Esophagus squamous epithelium (tissue), 5 donors: ENCODE measurements around the gene SBF1. TPM values are rescaled to one million over a fixed set of nuclear protein-coding genes. Genes with fewer than 3 reads are reported as not detected.
"Not testable (repeated sequence)": the region's sequence is repeated elsewhere in the genome, so short reads cannot be mapped to it uniquely, and the experiment has no call there.

Experiments used
- DNase-seq: peaks from one replicate; lab custom pipeline; 2025; lab: John Stamatoyannopoulos, UW
- H3K27ac ChIP-seq, 4 donors: fragments of 200-600 bp; sonication (generic); one replicate each; pipeline ENCODE4 v1.5.1; 2016 to 2019; ENCODE audit warnings: mild to moderate bottlenecking in 1 of 4
- H3K27me3 ChIP-seq, 4 donors: fragments of 200-600 bp; sonication (generic); 1 replicate in 3 of 4; 2 replicates in 1 of 4; pipeline versions ENCODE4 v1.5.1 to v1.6.0; 2017 to 2021; ENCODE audit warnings: antibody characterized with exemption in 1 of 4
- H3K36me3 ChIP-seq, 3 donors: fragments of 200-600 bp; sonication (generic); one replicate each; pipeline ENCODE4 v1.5.1; 2016 to 2019
- H3K4me1 ChIP-seq, 3 donors: fragments of 200-600 bp; sonication (generic); one replicate each; pipeline ENCODE4 v1.5.1; 2017 to 2019
- H3K4me3 ChIP-seq, 4 donors: fragments of 200-600 bp; sonication (generic); 1 replicate in 3 of 4; 2 replicates in 1 of 4; pipeline ENCODE4 v1.5.1; 2016 to 2019; ENCODE audit warnings: mild to moderate bottlenecking in 2 of 4, moderate library complexity in 1 of 4
- H3K9me3 ChIP-seq, 3 donors: fragments of 200-600 bp; sonication (generic); one replicate each; pipeline ENCODE4 v1.5.1; 2016 to 2019
- CTCF ChIP-seq, 6 experiments: fragments of 450-650 bp in 4 of 6; fragments of 200-600 bp in 2 of 6; sonication (generic) in 2 of 6; IDR thresholded peaks; one replicate each; pipeline ENCODE4 v1.5.1; 2016 to 2019; ENCODE audit warnings: antibody characterized with exemption in 6 of 6, mild to moderate bottlenecking in 4 of 6, moderate library complexity in 4 of 6
- POLR2A ChIP-seq, 4 donors: fragments of 450-650 bp; IDR thresholded peaks; one replicate each; pipeline ENCODE4 v1.6.1; 2017; ENCODE audit warnings: antibody characterized with exemption in 4 of 4, mild to moderate bottlenecking in 4 of 4, moderate library complexity in 3 of 4
- WGBS, 2 donors: methylation state at CpG; one replicate each; pipeline ENCODE4 v1.1.5; 2018; 5-methylcytosine and 5-hydroxymethylcytosine counted together
- intact Hi-C: fragments of 100-400 bp; cut with DNase I; formaldehyde crosslinking; loops from one replicate; pipeline ENCODE4 v1.15.0; 2022
- total RNA-seq, 4 donors: library from RNA; depleted of rRNA; stranded (reverse); fragments of >200 nt; gene quantifications; one replicate each; pipeline ENCODE4 v1.1.0, GENCODE V29; 2016
- donor health status: DM: yes; HTN: yes; CAD: no.

SBF1 gene
- total RNA-seq, 4 donors from 2014 or later, result 38.3 to 92.0 (median 63.4) TPM

DNA sequence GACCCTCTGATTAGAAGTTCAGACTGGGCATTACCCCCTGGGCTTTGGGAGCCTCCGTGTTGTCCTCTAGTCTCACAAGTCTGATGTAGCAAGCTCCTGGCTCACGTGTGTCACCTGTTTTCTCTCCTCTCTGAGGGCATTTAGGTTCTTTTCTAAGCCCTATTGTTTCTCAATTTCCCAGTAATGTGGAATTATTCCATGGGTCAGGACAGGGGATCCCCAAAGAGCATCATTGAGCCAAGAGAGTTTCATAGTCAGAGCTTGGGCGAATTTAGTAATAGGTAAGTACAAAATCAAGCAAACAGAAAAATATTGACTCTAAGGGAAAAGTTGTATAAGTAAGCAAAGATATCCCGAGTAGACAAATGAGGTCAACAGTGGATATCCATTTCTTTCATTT, 74.4 kb downstream of the SBF1 start:
- no peak for TF ChIP-seq CTCF (IDR thresholded peaks at IDR 0.05)
- no peak for TF ChIP-seq POLR2A (IDR thresholded peaks at IDR 0.05)
- peaks cover 0 to 84% (median 12%) of the 10 kb centered on the region in 3 donors for H3K36me3 ChIP-seq
- no peaks in the 10 kb centered on the region for H3K27me3 ChIP-seq
- peaks cover 8 to 29% (median 10%) of the 10 kb centered on the region in 3 donors for H3K4me1 ChIP-seq
- no peak overlapping the region for H3K4me3 ChIP-seq
- no peaks in the 10 kb centered on the region for H3K9me3 ChIP-seq
- no peak for DNase-seq
- H3K27ac ChIP-seq, result peak overlapping the region in 2 of 4 donors; percentile 50 to 69
- 71 to 84% methylated on average over 4 of the region's 4 CpGs for WGBS, 2 donors
- intact Hi-C loops, result no loop called here

- Histone ChIP-seq H3K27ac (peak overlapping the region in 3 of 4 donors; percentile 20 to 69 (median 50)), H3K27me3 (no peaks in the 10 kb centered on the region), H3K4me1 (peaks cover 8 to 29% (median 10%) of the 10 kb centered on the region in 3 donors), H3K9me3 (no peaks in the 10 kb centered on the region), H3K36me3 (peaks cover 0 to 90% (median 16%) of the 10 kb centered on the region in 3 donors), H3K4me3 (no peak overlapping the region)
- no peak for DNase-seq
- TF ChIP-seq CTCF (IDR thresholded peaks at IDR 0.05), result peak in 5 of 6 experiments; percentile 10 to 48 (median 30)
- TF ChIP-seq POLR2A (IDR thresholded peaks at IDR 0.05), result no peak
- intact Hi-C loops, result no loop called here
- whole genome bisulfite sequencing, 2 donors, result 66 to 77% methylated on average over 4 to 6 of the region's 8 CpGs
Measured at GRCh38 chr22:50399751-50400331, 75.0 kb downstream of the SBF1 start.

- Histone ChIP-seq H3K9me3 (no peaks in the 10 kb centered on the region), H3K4me1 (peaks cover 8 to 29% (median 10%) of the 10 kb centered on the region in 3 donors), H3K27me3 (no peaks in the 10 kb centered on the region), H3K4me3 (no peak overlapping the region), H3K36me3 (peaks cover 2 to 97% (median 16%) of the 10 kb centered on the region in 3 donors), H3K27ac (peak overlapping the region in 3 of 4 donors; percentile 20 to 69 (median 50))
- WGBS, 2 donors, result 72 to 74% methylated on average over 13 to 14 of the region's 15 CpGs
- TF ChIP-seq POLR2A (IDR thresholded peaks at IDR 0.05), result no peak
- no peak for DNase-seq
- intact Hi-C loops, result no loop called here
Measured at GRCh38 chr22:50398831-50399648, 75.8 kb downstream of the SBF1 start.

GRCh38 chr22:50397371-50398060, 77.3 kb downstream of the SBF1 start:
- intact Hi-C loops, H3K27ac ChIP-seq, H3K4me3 ChIP-seq, H3K27me3 ChIP-seq, DNase-seq, H3K9me3 ChIP-seq: not testable (repeated sequence)
- WGBS, 2 donors, result 50 to 77% methylated on average over 2 of the region's 4 CpGs
- peaks cover 4 to 96% (median 16%) of the 10 kb centered on the region in 3 donors for H3K36me3 ChIP-seq
- peaks cover 4 to 15% (median 5%) of the 10 kb centered on the region in 3 donors for H3K4me1 ChIP-seq

DNA sequence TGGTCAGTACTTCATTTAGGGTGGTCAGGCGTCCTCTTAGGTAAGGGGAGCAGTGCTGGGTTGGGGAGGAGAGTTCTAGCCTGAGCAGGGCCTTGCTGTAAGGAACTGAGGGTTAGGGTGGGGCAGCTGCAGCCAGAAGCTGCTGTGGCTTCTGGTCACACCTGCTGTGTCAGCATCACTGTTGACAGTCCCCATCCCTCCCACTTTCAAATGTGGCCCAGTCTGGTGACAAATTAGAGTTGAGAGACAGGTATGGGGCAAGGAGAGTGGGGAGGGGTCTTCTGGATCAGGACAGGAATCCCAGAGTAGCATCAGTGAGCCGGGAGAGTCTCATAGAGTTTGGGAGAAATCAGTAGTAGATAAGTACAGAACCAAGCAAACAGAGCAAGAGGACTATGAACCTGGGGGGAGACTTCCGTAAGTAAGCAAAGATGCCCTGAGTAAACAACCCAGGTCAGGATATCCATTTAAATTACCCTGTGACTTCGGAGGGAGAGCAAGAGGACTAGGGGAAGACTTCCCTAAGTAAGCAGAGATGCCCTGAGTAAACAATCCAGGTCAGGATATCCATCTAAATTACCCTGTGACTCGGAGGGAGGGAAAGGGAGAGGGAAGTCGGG, 78.0 kb downstream of the SBF1 start:
- H3K36me3 ChIP-seq, result peaks cover 4 to 96% (median 16%) of the 10 kb centered on the region in 3 donors
- H3K27ac ChIP-seq, result no peak overlapping the region
- 58 to 73% methylated on average over 5 to 6 of the region's 6 CpGs for WGBS, 2 donors
- intact Hi-C loops, result no loop called here
- no peak for TF ChIP-seq POLR2A (IDR thresholded peaks at IDR 0.05)
- no peak for TF ChIP-seq CTCF (IDR thresholded peaks at IDR 0.05)
- no peak overlapping the region for H3K4me3 ChIP-seq
- H3K9me3 ChIP-seq, result no peaks in the 10 kb centered on the region
- H3K27me3 ChIP-seq, result no peaks in the 10 kb centered on the region
- no peak for DNase-seq
- peaks cover 4 to 13% (median 5%) of the 10 kb centered on the region in 3 donors for H3K4me1 ChIP-seq

Other genes starting within 250 kb of the SBF1 start
- gene TUBGCP6, start 230.0 kb downstream of the SBF1 start, total RNA-seq, result 10 to 100 TPM; 20.3 to 44.3 (median 32.2) TPM
- 10 to 100 TPM; 18.2 to 46.3 (median 35.6) TPM for gene HDAC10, start 223.8 kb downstream of the SBF1 start, total RNA-seq
- gene MAPK12, start 213.4 kb downstream of the SBF1 start, total RNA-seq, result 1 to 10 TPM in 3 of 4 donors, under 1 TPM in 1; 0.19 to 6.9 (median 2.3) TPM
- gene MAPK11, start 204.7 kb downstream of the SBF1 start, total RNA-seq, result 1 to 10 TPM; 2.4 to 5.7 (median 3.5) TPM
- gene PLXNB2, start 167.4 kb downstream of the SBF1 start, total RNA-seq, result 100 to 1,000 TPM in 3 of 4 donors, 10 to 100 TPM in 1; 80.9 to 231 (median 129) TPM
- gene DENND6B, start 148.0 kb downstream of the SBF1 start, total RNA-seq, result 1 to 10 TPM in 3 of 4 donors, under 1 TPM in 1; 0.88 to 3.6 (median 2.9) TPM
- gene PPP6R2, start 131.7 kb downstream of the SBF1 start, total RNA-seq, result 10 to 100 TPM; 35.6 to 50.8 (median 45.6) TPM
- 1 to 10 TPM in 2 of 4 donors, under 1 TPM in 2; under 0.01 to 1.9 (median 0.89) TPM for gene ADM2, start 6.5 kb upstream of the SBF1 start, total RNA-seq
- gene MIOX, start 11.8 kb upstream of the SBF1 start, total RNA-seq, result not detected
- 10 to 100 TPM; 35.4 to 65.0 (median 46.2) TPM for gene LMF2, start 32.7 kb upstream of the SBF1 start, total RNA-seq
- 10 to 100 TPM; 30.2 to 42.6 (median 38.5) TPM for gene NCAPH2, start 33.2 kb upstream of the SBF1 start, total RNA-seq
- 10 to 100 TPM in 1 of 4 donors, 1 to 10 TPM in 3; 5.1 to 14.9 (median 6.7) TPM for gene SCO2, start 50.6 kb upstream of the SBF1 start, total RNA-seq
- 100 to 1,000 TPM in 2 of 4 donors, 10 to 100 TPM in 2; 86.0 to 281 (median 137) TPM for gene TYMP, start 55.0 kb upstream of the SBF1 start, total RNA-seq
- under 1 TPM; 0.26 to 0.53 (median 0.40) TPM for gene KLHDC7B, start 70.9 kb upstream of the SBF1 start, total RNA-seq
- gene SYCE3, start 87.9 kb upstream of the SBF1 start, total RNA-seq, result 1 to 10 TPM in 1 of 4 donors, not detected in 3; 1.8 TPM
- gene CPT1B, start 103.4 kb upstream of the SBF1 start, total RNA-seq, result 10 to 100 TPM in 1 of 4 donors, 1 to 10 TPM in 3; 3.5 to 17.6 (median 8.2) TPM
- 10 to 100 TPM; 16.7 to 51.2 (median 35.4) TPM for gene CHKB, start 107.8 kb upstream of the SBF1 start, total RNA-seq
- gene MAPK8IP2, start 125.8 kb upstream of the SBF1 start, total RNA-seq, result 1 to 10 TPM; 1.3 to 2.9 (median 1.7) TPM
- 10 to 100 TPM; 18.7 to 47.0 (median 28.6) TPM for gene ARSA, start 153.1 kb upstream of the SBF1 start, total RNA-seq
- 1 to 10 TPM; 3.7 to 5.9 (median 4.5) TPM for gene SHANK3, start 197.8 kb upstream of the SBF1 start, total RNA-seq